ENCODE data around the gene CDAN1.
"Not testable (repeated sequence)": the region's sequence is repeated elsewhere in the genome, so short reads cannot be mapped to it uniquely, and the experiment has no call there.

The CDAN1 gene, protein sequence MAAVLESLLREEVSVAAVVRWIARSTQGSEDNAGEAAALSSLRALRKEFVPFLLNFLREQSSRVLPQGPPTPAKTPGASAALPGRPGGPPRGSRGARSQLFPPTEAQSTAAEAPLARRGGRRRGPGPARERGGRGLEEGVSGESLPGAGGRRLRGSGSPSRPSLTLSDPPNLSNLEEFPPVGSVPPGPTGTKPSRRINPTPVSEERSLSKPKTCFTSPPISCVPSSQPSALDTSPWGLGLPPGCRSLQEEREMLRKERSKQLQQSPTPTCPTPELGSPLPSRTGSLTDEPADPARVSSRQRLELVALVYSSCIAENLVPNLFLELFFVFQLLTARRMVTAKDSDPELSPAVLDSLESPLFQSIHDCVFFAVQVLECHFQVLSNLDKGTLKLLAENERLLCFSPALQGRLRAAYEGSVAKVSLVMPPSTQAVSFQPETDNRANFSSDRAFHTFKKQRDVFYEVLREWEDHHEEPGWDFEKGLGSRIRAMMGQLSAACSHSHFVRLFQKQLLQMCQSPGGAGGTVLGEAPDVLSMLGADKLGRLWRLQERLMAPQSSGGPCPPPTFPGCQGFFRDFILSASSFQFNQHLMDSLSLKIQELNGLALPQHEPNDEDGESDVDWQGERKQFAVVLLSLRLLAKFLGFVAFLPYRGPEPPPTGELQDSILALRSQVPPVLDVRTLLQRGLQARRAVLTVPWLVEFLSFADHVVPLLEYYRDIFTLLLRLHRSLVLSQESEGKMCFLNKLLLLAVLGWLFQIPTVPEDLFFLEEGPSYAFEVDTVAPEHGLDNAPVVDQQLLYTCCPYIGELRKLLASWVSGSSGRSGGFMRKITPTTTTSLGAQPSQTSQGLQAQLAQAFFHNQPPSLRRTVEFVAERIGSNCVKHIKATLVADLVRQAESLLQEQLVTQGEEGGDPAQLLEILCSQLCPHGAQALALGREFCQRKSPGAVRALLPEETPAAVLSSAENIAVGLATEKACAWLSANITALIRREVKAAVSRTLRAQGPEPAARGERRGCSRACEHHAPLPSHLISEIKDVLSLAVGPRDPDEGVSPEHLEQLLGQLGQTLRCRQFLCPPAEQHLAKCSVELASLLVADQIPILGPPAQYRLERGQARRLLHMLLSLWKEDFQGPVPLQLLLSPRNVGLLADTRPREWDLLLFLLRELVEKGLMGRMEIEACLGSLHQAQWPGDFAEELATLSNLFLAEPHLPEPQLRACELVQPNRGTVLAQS

DNA sequence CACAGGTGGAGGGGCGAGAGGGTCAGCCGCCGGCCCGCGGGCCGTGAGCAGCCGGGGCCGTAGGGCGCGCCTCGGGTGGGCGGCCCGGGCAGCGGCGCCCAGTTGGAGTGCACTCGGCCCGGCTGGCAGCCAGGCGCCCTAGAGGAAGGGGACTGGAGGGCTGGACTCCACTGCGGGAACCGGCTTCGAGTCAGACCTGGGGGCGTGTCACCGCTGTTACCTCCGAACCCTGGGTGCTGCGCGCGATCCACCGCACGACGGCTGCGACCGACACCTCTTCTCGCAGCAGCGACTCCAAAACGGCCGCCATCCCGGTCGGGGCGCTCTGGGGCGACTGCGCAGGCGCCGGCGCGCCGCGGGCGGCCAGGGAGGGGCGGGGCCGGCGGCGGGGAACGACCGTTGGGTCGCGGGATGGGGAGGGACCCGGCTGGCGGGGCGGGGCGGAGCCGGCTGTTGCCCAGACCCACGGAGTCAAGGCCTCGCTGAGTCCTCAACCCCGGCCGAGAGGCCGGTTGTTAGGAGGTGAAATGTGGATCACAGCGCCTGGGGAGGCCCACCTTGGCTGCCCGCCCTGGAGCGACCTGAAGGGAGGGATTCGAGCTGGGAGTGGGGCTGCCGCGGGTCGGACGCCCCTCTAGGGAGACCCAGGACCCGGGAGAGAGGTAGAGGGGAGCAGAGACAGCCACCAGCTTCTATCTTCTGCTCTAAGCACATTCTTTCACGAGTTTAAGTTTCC, at the start of gene CDAN1:
CDAN1 (minus strand) TSS at position 336 of the 736 bp plus-strand sequence; CDS start at position 310, 26 bp downstream.
- peak; percentile 66 for DNase-seq (ENCODE audit: low read depth)

DNA sequence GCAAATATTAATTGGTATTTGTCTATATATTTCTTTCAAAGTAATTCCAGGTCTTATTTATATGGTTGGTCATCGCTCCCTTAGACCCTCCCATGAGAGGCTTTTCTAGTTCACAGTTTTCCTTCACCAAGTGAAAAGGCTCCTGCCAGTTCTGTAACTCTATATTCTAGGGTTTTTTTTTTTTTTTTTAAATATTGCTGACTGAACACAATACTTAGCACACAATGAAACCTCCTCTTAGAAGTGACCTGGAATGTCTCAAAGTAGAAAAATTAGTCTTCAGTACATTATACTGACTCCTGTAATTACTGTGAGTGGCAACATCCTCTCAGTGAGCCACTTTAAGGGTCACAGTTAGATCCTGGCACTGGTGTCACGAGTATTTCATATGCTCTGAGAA, 48.6 kb upstream of the CDAN1 start:
- no peak for DNase-seq (ENCODE audit: low read depth)

DNA sequence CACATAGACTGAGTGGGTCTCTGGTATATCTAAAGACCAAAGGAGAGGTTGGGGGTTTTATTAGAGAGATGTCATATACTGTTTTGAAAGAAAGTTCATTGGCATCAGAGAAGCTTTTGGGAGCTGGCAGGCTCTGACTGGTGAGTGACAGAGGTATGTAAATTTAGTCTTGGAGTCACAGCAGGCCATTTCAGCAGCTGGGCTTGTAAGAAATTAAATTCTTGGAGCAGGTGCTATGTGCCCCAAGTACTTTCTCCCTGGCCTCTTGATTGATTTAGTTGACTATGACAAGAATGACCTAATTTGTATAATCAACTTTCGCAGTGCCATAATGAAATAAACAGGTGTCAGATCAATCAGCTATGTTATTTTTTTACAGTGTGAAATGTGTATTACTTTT, 47.8 kb upstream of the CDAN1 start:
- DNase-seq (ENCODE audit: low read depth) = no peak

DNA sequence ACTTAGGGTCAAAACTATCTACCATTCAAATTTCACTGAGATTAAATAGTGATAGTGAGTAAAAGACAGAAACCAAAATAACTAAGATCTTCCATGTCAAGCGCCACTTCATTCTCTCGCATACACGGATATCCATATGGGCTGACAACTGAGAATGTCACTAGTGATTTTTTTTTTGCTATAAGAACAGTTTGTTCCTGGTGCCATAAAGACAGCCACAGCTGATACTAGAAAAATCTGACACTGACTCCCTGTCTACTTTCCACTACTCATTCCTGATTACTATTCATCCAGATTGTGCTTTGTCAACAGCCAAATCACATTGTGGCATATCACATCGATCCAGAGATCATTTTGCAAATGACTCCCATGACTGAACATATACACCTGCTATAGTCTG, 45.8 kb upstream of the CDAN1 start:
- DNase-seq (ENCODE audit: low read depth) = no peak

DNA sequence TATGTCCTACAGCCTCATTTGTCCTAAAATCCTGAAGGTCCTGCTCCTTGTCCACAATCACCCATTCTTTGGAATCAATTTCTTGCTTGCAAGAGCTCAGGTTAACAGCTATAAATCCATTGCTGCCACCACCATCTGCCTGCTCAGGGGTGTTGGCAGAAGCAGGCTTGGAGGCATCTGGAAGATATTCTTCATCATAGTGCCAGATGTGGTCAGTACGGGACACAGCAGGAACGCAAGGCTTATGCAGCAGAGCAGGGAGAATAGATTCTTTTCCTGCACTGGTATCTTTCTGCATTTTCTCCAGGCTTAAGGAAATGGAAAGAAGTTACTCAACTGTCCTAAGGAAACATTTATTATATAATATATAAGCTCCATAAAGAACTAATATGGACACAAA, 38.5 kb upstream of the CDAN1 start:
- no peak for DNase-seq (ENCODE audit: low read depth)

DNA sequence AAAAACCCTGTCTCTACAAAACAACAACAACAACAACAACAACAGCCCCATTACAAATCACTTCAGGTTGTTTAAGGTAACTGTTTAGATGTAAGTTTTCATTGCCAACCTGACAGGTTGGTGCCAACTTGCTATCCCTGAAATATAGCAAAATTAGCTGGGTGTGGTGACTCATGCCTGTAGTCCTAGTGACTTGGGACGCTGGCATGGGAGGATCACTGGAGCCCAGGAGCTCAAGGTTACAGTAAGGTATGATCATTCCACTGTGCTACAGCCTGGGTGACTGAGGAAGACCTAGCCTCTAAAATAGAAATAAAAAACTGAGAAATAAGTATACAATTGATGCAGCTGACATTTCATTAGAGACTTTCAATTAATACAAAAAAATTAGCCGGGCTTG, 36.0 kb upstream of the CDAN1 start:
- DNase-seq (ENCODE audit: low read depth) = no peak

DNA sequence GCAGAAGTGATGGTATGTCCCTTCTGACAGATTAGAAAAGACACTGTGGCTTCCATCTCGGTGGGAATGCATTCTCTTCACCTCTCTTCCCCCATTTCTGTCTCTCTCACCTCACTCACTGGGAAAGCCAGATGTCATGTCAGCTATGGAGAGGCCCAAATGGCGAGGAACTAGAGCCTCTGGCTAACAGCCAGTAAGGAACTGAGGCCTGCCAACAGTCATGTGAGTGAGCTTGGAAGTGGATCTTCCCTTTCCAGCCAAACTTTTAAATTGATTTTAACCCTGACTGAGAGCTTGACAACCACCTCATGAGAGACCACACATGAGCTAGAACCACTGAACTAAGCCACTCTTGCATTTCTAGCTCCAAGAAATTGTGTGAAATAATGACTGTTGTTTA, 35.2 kb upstream of the CDAN1 start:
- DNase-seq (ENCODE audit: low read depth) = no peak

DNA sequence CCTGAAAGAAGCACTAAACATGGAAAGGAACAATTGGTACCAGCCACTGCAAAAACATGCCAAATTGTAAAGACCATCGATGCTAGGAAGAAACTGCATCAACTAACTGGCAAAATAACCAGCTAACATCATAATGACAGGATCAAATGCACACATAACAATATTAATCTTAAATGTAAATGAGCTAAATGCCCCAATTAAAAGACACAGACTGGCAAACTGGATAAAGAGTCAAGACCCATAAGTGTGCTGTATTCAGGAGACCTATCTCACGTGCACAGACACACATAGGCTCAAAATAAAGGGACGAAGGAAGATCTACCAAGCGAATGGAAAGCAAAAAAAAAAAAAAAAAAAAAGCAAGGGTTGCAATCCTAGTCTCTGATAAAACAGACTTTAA, 29.2 kb upstream of the CDAN1 start:
- not testable (repeated sequence) for DNase-seq (ENCODE audit: low read depth)

DNA sequence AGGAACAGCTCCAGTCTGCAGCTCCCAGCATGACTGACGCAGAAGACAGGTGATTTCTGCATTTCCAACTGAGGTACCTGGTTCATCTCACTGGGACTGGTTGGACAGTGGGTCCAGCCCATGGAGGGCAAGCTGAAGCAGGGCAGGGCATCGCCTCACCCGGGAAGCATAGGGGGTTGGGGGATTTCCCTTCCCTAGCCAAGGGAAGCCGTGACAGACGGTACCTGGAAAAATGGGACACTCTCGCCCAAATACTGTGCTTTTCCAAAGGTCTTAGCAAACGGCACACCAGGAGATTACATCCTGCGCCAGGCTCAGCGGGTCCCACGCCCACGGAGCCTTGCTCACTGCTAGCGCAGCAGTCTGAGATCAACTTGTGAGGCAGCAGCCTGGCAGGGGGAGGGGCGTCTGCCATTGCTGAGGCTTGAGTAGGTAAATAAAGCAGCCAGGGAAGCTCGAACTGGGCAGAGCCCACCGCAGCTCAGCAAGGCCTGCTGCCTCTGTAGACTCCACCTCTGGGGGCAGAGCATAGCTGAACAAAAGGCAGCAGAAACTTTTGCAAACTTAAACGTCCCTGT, 27.3 kb upstream of the CDAN1 start:
- DNase-seq (ENCODE audit: low read depth) = not testable (repeated sequence)

DNA sequence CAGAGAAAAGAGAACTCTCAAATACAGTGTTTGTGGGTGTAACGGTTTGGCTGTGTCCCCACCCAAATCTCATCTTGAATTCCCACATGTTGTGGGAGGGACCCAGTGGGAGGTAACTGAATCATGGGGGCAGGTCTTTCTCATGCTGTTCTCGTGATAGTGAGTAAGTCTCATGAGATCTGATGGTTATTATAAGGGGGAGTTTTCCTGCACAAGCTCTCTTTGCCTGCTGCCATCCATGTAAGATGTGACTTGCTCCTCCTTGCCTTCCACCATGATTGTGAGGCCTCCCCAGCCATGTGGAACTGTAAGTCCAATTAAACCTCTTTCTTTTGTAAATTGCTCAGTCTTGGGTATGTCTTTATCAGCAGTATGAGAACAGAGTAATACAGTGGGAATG, 24.9 kb upstream of the CDAN1 start:
- DNase-seq (ENCODE audit: low read depth) = not testable (repeated sequence)

DNA sequence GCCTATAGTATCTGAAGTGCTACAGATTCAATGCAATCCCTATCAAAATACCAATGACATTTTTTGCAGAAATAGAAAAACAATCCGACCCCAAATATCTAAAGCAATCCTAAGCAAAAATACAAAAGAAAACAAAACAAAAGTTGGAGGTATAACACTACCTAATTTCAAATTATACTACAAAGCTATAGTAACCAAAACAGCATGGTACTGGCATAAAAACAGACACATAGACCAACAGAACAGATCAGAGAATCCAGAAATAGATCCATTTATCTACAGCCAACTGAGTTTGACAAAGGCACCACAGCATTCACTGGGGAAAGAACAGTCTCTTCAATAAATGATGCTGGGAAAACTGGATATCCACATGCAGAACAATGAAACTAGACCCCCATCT, 23.8 kb upstream of the CDAN1 start:
- no peak for DNase-seq (ENCODE audit: low read depth)

DNA sequence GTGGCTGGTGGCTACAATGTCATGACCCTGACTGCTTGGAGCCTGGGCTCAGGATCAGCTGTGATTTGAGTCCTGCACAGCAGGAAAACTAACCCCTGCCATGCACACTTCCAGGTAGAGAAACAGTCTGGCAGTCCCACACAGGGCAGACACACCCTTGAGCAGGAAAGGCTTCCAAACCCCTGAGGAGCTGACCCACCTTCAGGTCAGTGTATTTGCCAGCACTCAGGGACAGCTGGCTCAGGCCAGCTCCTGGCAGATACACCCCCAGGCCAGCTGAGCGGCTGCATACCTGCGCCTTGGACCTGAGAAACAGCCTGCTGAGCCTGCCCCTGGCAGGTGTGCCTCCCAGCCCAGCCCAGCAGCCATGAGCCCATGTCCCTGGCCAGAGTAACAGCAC, 22.2 kb upstream of the CDAN1 start:
- DNase-seq (ENCODE audit: low read depth) = no peak

DNA sequence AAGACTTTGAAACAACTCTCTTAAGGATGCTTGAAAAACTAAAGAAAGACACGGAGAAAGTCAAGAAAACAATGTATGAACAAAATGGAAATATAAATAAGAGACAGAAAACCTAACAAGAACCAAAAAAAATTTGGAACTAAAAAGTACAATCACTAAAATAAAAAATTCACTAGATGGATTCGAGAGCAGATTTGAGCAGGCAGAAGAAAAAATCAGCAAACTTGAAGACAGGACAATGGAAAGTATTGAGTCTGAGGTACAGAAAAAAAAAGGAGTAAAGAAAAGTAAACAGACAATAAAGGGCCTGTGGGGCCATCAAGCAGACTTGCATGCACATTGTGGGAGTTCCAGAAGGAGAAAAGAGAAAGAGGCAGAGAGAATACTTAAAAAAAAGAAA, 13.4 kb upstream of the CDAN1 start:
- no peak for DNase-seq (ENCODE audit: low read depth)

DNA sequence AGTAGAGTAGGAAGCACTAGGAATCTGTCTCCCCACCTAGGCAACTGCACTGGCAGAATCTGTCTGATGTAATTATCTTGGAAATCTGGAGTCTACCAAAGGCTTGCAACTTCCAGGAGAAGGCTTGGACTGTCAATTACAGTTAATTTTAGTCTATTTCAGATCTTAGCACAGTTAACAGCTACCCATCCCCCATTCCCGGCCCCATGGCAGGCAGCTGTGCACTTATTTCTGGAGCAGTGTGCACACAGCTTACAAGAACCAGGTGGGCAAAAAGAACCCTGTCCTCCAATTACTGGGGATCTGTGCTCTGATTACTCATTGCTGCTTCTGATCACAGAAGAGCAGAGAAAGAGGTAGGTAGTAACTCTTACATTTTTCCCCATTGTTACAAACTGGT, 12.3 kb upstream of the CDAN1 start:
- DNase-seq (ENCODE audit: low read depth) = no peak

DNA sequence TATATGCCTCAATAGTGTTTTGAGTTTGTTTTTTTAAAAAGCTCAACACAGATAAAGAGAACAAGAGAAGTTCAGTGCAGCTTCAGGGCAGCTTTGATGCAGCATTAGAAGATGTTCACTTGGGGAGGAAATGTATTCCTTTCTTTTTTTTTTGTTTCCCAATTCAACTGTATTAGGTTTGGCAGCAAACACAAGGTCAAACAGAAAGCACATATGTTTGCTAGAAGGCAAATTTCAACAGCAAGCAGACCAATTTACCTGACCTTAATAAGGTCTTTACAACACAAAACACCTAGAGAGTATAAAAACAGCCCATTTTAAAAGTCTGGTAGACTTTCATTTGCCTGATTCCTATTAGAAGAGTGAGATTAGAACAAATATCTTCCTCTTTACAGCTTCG, 7.3 kb upstream of the CDAN1 start:
- DNase-seq (ENCODE audit: low read depth) = no peak

DNA sequence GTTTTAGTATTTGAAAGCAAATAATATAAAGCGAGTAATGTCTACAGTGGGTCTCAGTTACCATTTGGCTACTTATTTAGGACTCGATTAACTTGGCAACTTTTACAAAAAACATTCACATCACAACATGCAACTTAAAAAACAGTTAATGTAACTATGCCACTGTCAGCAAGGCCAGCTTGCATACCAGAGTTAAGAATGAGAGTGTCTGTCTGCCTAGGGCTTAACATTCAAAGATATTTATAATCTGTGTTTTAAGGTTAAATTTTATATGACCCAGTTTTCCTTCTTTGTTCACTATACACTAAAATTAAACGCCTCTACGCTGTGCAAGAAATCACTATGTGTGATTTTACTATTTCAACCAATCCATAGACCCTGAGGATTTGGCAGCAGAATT, 5.2 kb upstream of the CDAN1 start:
- DNase-seq (ENCODE audit: low read depth) = no peak

DNA sequence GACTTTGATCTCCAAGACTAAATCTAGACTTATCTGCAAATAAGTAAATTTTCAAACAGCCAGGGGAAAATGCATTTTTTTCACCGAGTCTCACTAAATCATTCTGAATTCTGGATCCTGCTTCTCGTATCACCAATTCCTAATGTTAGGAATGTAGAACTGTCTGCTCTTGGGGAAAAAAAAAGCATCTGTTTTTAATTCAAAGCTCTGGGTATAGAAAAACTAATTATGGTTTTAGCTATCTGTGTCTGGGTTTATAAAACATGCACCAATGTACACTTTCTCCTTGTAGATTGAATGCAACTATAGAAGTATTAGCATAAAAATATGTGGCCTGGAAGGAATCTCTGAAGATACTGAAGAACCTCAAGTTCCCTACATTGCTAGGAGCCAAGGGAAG, 4.8 kb upstream of the CDAN1 start:
- no peak for DNase-seq (ENCODE audit: low read depth)

DNA sequence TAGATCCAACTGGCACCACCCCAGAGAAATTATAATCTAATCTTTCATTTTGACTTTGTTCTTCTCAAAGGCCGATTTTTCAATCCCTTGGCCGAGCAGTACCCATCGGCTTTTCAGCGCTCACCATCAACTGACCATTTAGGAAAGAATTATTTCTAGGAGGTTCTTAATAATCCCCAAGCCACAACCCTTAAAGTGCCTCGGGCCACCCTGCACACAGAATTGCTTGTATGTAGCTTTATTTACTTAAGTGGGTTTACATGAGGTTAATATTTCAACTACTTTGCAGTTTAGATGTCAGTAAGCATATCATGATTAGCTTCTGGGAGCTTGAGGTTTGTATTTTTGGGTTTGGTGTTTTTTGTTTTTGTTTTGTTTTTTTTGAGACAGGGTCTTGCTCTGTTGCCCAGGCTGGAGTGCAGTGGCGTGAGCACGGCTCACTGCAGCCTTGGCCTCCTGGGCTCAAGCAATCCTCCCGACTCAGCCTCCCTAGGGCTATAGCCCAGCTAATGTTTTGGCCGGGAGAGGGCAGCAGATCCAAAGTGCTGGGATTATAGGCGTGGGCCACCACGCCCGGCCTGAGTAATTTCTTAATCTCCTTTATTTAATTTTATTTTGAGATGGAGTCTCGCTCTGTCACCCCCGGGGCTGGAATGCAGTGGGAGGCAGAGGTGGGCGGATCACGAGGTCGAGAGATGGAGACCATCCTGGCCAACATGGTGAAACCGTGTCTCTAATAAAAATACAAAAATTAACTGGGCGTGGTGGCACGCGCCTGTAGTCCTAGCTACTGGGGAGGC, 801 bp upstream of the CDAN1 start:
- no peak for DNase-seq (ENCODE audit: low read depth)

DNA sequence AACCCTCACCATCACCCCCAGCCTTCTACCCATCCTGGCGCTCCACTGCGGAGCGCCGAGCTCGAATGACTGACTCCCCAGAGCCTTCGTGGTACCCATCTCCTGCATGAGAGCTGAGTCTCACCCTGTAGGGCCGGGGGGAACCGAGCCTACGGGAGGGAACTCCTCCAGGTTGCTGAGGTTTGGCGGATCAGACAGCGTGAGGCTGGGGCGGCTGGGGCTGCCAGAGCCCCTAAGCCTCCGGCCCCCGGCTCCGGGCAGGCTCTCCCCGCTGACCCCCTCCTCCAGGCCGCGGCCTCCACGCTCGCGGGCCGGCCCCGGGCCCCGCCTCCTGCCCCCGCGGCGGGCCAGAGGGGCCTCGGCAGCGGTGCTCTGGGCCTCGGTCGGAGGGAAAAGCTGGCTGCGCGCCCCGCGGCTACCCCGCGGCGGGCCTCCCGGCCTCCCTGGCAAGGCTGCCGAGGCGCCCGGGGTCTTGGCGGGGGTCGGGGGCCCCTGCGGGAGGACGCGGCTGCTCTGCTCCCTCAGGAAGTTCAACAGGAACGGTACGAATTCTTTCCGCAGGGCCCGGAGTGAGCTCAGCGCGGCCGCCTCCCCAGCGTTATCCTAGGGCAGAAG, 643 bp downstream of the CDAN1 start:
- DNase-seq (ENCODE audit: low read depth) = no peak
